GM19043 (cell line): ENCODE results near the gene EBLN2.

Experiments
- ATAC-seq: cut with Tn5 transposase; IDR thresholded peaks from one replicate; pipeline ENCODE4 v1.9.1; 2021; ENCODE audit warnings: low read depth; ENCODE audit not compliant: unreplicated experiment

Gene EBLN2

GRCh38 chr3:73100741-73101559 lies 39.5 kb downstream of the EBLN2 start:
- peak; percentile 75 for ATAC-seq

- no peak for ATAC-seq
Observed at GRCh38 chr3:73101881-73102280, 40.4 kb downstream of the EBLN2 start.

- ATAC-seq: no peak
Observed at GRCh38 chr3:73107215-73107614, 45.8 kb downstream of the EBLN2 start.

- ATAC-seq: no peak
Observed at GRCh38 chr3:73107676-73108187, 46.3 kb downstream of the EBLN2 start.

GRCh38 chr3:73108750-73109149 lies 47.3 kb downstream of the EBLN2 start:
- no peak for ATAC-seq

GRCh38 chr3:73110530-73110929 lies 49.1 kb downstream of the EBLN2 start:
- ATAC-seq: no peak
